Panc1 (cell line): ENCODE measurements around the gene ZNF273. TPM values are rescaled to one million over a fixed set of nuclear protein-coding genes. Genes with fewer than 3 reads are reported as not detected.
"Not testable (repeated sequence)": the region's sequence is repeated elsewhere in the genome, so short reads cannot be mapped to it uniquely, and the experiment has no call there.

Source experiments
- ATAC-seq: fragments of 200-7000 bp; cut with Tn5 transposase; 2 replicates; pipeline ENCODE4 v1.9.1; 2020; ENCODE audit warnings: mild to moderate bottlenecking, moderate library complexity
- BruUV-seq: library from RNA; stranded (reverse); fragments of 400-500 nt; replicated peaks from 2 replicates; lab custom pipeline; 2021; lab: Mats Ljungman, UMichigan
- CTCF ChIA-PET: fragments of 300-600 bp; sonication (Branson Sonifier 250); formaldehyde crosslinking; loops from one replicate; lab custom pipeline; 2022; ENCODE audit warnings: antibody characterized with exemption; lab: Charles Lee
- POLR2A ChIA-PET: fragments of 300-600 bp; sonication (Branson Sonifier 250); formaldehyde crosslinking; loops from one replicate; lab custom pipeline; 2022; ENCODE audit warnings: antibody characterized with exemption; lab: Charles Lee
- DNase-seq: peaks from one replicate; pipeline ENCODE4 v3.0.0-alpha.2; 2010; ENCODE audit warnings: low read depth, low spot score
- H3K27ac ChIP-seq: 2 replicates; pipeline ENCODE4 v1.5.1; 2011; ENCODE audit warnings: mild to moderate bottlenecking, low read length, inconsistent platforms
- H3K27me3 ChIP-seq: fragments of 200-500 bp; sonication (Bioruptor generic); 2 replicates; pipeline ENCODE4 v1.6.0; 2014; ENCODE audit warnings: low read length, inconsistent platforms; ENCODE audit not compliant: control insufficient read depth, insufficient read depth
- H3K36me3 ChIP-seq: fragments of 200-500 bp; sonication (Bioruptor generic); 2 replicates; pipeline ENCODE4 v1.5.1; 2014; ENCODE audit warnings: inconsistent platforms, mild to moderate bottlenecking, low read length, moderate library complexity; ENCODE audit not compliant: control insufficient read depth, insufficient read depth
- H3K4me1 ChIP-seq: 2 replicates; pipeline ENCODE4 v1.5.1; 2011; ENCODE audit warnings: inconsistent platforms, mild to moderate bottlenecking, low read length, moderate library complexity; ENCODE audit not compliant: control insufficient read depth, insufficient read depth
- H3K4me3 ChIP-seq, 2 experiments: 2 replicates each; pipeline ENCODE4 v1.5.1; 2011 to 2012; ENCODE audit warnings: low read depth in 2 of 2, low read length in 2 of 2, mild to moderate bottlenecking in 2 of 2, inconsistent platforms in 1 of 2, moderate library complexity in 1 of 2
- H3K9me3 ChIP-seq: fragments of 200-500 bp; sonication (Bioruptor generic); 2 replicates; pipeline ENCODE4 v1.5.1; 2014; ENCODE audit warnings: low read depth, mild to moderate bottlenecking, inconsistent platforms, low read length, moderate library complexity; ENCODE audit not compliant: control insufficient read depth, insufficient read depth
- CTCF ChIP-seq: fragments of 450-650 bp; IDR thresholded peaks from 2 replicates; pipeline ENCODE4 v1.5.1; 2017; ENCODE audit warnings: mild to moderate bottlenecking
- POLR2AphosphoS5 ChIP-seq: IDR thresholded peaks from 2 replicates; pipeline ENCODE4 v1.6.1; 2012; ENCODE audit warnings: mild to moderate bottlenecking, low read depth, low read length, moderate library complexity
- SIN3A ChIP-seq: IDR thresholded peaks from 2 replicates; pipeline ENCODE4 v1.6.1; 2012; ENCODE audit warnings: low read depth, mild to moderate bottlenecking, low read length, moderate library complexity, borderline replicate concordance; ENCODE audit not compliant: insufficient read depth
- TCF7L2 ChIP-seq: IDR thresholded peaks from 2 replicates; pipeline ENCODE4 v1.6.1; 2011; ENCODE audit warnings: mild to moderate bottlenecking, low read depth, low read length, inconsistent platforms
- in situ Hi-C: cut with HindIII; loops from 2 replicates; pipeline ENCODE4 v1.10.0; 2016; ENCODE audit warnings: low sequenced_read_pairs, low pct_unique_long_range_greater_than_20kb
- intact Hi-C: fragments of 100-400 bp; cut with micrococcal nuclease; formaldehyde crosslinking; loops from one replicate; pipeline ENCODE4 v1.10.0; 2022; ENCODE audit not compliant: unreplicated experiment
- total RNA-seq: library from RNA; stranded (reverse); gene quantifications from one replicate; pipeline ENCODE4 v1.2.1, GENCODE V29; 2021; ENCODE audit not compliant: unreplicated experiment
- TF ChIP-seq, protein P1 (sequence below), 2 experiments: IDR thresholded peaks; 2 replicates each; pipeline ENCODE4 v1.6.1; 2011 to 2012; ENCODE audit warnings: low read depth in 2 of 2, control low read depth in 1 of 2, low read length in 1 of 2, mild to moderate bottlenecking in 1 of 2, moderate library complexity in 1 of 2; ENCODE audit not compliant: insufficient read depth in 1 of 2

Gene ZNF273
- total RNA-seq, 1 experiment from 2014 or later = 6.4 TPM

- H3K4me3 ChIP-seq = no peak overlapping the region
- H3K27ac ChIP-seq = no peak overlapping the region
- ChIA-PET POLR2A (interaction anchor here (0.7 kb wide), 1 partner anchor 69 kb away, joined by 3 read pairs; no protein-coding TSS in a partner anchor), CTCF (interaction anchor here (0.6 kb wide), 1 partner anchor 172 kb away, joined by 11 read pairs; no protein-coding TSS in a partner anchor)
- ATAC-seq = no peak
- H3K9me3 ChIP-seq = no peaks in the 10 kb centered on the region
- H3K36me3 ChIP-seq = no peaks in the 10 kb centered on the region
- in situ Hi-C loops (no loop called here), intact Hi-C loops (no loop called here)
- DNase-seq = no peak
- TF ChIP-seq TCF7L2 = no peak
- no peak for TF ChIP-seq CTCF
- no peak for TF ChIP-seq SIN3A
- TF ChIP-seq POLR2AphosphoS5 = no peak
- TF ChIP-seq, protein P1, sequence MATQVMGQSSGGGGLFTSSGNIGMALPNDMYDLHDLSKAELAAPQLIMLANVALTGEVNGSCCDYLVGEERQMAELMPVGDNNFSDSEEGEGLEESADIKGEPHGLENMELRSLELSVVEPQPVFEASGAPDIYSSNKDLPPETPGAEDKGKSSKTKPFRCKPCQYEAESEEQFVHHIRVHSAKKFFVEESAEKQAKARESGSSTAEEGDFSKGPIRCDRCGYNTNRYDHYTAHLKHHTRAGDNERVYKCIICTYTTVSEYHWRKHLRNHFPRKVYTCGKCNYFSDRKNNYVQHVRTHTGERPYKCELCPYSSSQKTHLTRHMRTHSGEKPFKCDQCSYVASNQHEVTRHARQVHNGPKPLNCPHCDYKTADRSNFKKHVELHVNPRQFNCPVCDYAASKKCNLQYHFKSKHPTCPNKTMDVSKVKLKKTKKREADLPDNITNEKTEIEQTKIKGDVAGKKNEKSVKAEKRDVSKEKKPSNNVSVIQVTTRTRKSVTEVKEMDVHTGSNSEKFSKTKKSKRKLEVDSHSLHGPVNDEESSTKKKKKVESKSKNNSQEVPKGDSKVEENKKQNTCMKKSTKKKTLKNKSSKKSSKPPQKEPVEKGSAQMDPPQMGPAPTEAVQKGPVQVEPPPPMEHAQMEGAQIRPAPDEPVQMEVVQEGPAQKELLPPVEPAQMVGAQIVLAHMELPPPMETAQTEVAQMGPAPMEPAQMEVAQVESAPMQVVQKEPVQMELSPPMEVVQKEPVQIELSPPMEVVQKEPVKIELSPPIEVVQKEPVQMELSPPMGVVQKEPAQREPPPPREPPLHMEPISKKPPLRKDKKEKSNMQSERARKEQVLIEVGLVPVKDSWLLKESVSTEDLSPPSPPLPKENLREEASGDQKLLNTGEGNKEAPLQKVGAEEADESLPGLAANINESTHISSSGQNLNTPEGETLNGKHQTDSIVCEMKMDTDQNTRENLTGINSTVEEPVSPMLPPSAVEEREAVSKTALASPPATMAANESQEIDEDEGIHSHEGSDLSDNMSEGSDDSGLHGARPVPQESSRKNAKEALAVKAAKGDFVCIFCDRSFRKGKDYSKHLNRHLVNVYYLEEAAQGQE (IDR thresholded peaks at IDR 0.05; ENCODE audit: insufficient read depth in 1 of 2, low read depth in 2 of 2, low read length in 1 of 2) = no peak
- peaks cover 9% of the 10 kb centered on the region; the same call in 1 of the 2 replicates for H3K4me1 ChIP-seq
- no TSS peak for BruUV-seq
- peaks cover 2% of the 10 kb centered on the region; the same call in 1 of the 2 replicates for H3K27me3 ChIP-seq
Measured at GRCh38 chr7:64892666-64893309, 10.3 kb upstream of the ZNF273 start.

DNA sequence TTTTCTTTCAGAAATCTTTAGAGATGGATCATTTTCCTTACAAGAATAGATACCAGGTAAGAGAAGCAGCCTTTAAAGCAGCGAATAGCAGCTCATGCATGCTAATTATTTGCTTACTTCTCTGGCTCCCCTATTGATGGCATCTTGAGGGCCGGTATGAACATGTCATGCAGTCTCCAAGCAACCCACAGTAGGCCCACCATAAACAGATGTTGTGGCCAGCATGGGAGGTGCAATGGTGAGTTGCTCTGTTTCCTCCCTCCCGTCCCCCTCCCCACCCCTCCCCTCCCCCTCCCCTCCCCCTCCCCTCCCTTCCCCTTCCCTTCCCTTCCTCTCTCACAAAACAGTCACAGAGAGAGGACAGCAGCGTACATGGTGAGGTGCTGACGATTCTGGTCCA is 9.7 kb upstream of the ZNF273 start:
- no peak overlapping the region for H3K27ac ChIP-seq
- H3K4me1 ChIP-seq = peaks cover 4% of the 10 kb centered on the region; the same call in 1 of the 2 replicates
- CTCF ChIA-PET = interaction anchor here (0.6 kb wide), 2 partner anchors 9 to 171 kb away, joined by 3 to 11 read pairs; no protein-coding TSS in a partner anchor
- intact Hi-C loops = no loop called here
- H3K36me3 ChIP-seq = no peaks in the 10 kb centered on the region
- H3K4me3 ChIP-seq = no peak overlapping the region
- H3K27me3 ChIP-seq = no peaks in the 10 kb centered on the region; the same call in 1 of the 2 replicates
- TF ChIP-seq CTCF (no peak), SIN3A (no peak)
- ATAC-seq (no peak), DNase-seq (no peak)
- in situ Hi-C loops = no loop called here
- BruUV-seq = no TSS peak
- POLR2A ChIA-PET = no interaction called here
- no peaks in the 10 kb centered on the region for H3K9me3 ChIP-seq

DNA sequence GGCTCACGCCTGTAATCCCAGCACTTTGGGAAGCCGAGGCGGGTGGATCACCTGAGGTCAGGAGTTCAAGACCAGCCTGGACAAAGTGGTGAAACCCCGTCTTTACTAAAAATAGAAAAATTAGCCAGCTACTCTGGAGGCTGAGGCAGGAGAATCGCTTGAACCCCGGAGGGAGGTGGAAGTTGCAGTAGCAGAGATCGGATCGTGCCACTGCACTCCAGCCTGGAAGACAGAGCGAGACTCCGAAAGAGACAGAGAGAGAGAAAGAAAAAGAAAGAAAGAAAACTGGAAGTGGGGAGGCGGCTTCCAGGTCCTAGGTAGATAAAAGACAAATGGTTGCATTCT is 640 bp upstream of the ZNF273 start:
- H3K27me3 ChIP-seq, in situ Hi-C loops, H3K36me3 ChIP-seq, H3K9me3 ChIP-seq, POLR2A ChIA-PET, BruUV-seq, DNase-seq, intact Hi-C loops: not testable (repeated sequence)
- peak overlapping the region; percentile 83 to 91 for H3K4me3 ChIP-seq
- CTCF ChIA-PET = interaction anchor here (0.7 kb wide), 1 partner anchor 9 kb away, joined by 3 read pairs; no protein-coding TSS in a partner anchor
- peaks cover 23% of the 10 kb centered on the region for H3K4me1 ChIP-seq
- peak overlapping the region; percentile 60 for H3K27ac ChIP-seq
- ATAC-seq = peak; percentile 1; the same call in 1 of the 2 replicates
